MCF 10A (cell line): ENCODE data around the gene MARS1. TPM values are rescaled to one million over a fixed set of nuclear protein-coding genes. Genes with fewer than 3 reads are reported as not detected.

ENCODE experiments used
- BruUV-seq: library from RNA; stranded (reverse); fragments of 400-500 nt; replicated peaks from 2 replicates; lab custom pipeline; 2021; lab: Mats Ljungman, UMichigan
- CTCF ChIA-PET: fragments of 300-600 bp; sonication (Branson Sonifier 250); formaldehyde crosslinking; extraction: SDS; loops from one replicate; lab custom pipeline; 2021; ENCODE audit warnings: antibody characterized with exemption, inconsistent platforms; lab: Yijun Ruan, JAX
- POLR2A ChIA-PET: fragments of 300-600, 350-650 bp; sonication (Branson Sonifier 250); formaldehyde crosslinking; extraction: SDS; loops from one replicate; lab custom pipeline; 2020; ENCODE audit warnings: antibody characterized with exemption, inconsistent platforms; lab: Yijun Ruan, JAX
- DNase-seq: peaks from one replicate; pipeline ENCODE4 v3.0.0-alpha.2; 2018; ENCODE audit not compliant: unreplicated experiment
- H3K27ac Mint-ChIP-seq: one replicate; pipeline ENCODE4 v1.8.0; 2022; ENCODE audit warnings: mild to moderate bottlenecking, low read depth, mixed read lengths; ENCODE audit not compliant: unreplicated experiment
- H3K27me3 Mint-ChIP-seq: one replicate; pipeline ENCODE4 v1.8.0; 2022; ENCODE audit warnings: mixed read lengths; ENCODE audit not compliant: insufficient read depth, unreplicated experiment
- H3K36me3 Mint-ChIP-seq: one replicate; pipeline ENCODE4 v1.8.0; 2022; ENCODE audit warnings: mild to moderate bottlenecking, moderate library complexity, mixed read lengths; ENCODE audit not compliant: insufficient read depth, unreplicated experiment
- H3K4me1 Mint-ChIP-seq: one replicate; pipeline ENCODE4 v1.8.0; 2022; ENCODE audit warnings: mixed read lengths; ENCODE audit not compliant: insufficient read depth, unreplicated experiment
- H3K4me3 Mint-ChIP-seq: one replicate; pipeline ENCODE4 v1.8.0; 2022; ENCODE audit warnings: mild to moderate bottlenecking, moderate library complexity, mixed read lengths; ENCODE audit not compliant: unreplicated experiment
- H3K9me3 Mint-ChIP-seq: one replicate; pipeline ENCODE4 v1.8.0; 2022; ENCODE audit warnings: mixed read lengths; ENCODE audit not compliant: unreplicated experiment
- intact Hi-C: fragments of 100-400 bp; cut with micrococcal nuclease; formaldehyde crosslinking; loops from 2 replicates; pipeline ENCODE4 v1.14.1; 2022
- total RNA-seq: library from RNA; stranded (reverse); gene quantifications from 2 replicates; pipeline ENCODE4 v1.2.3, GENCODE V29; 2022
- TF ChIP-seq, protein P1 (sequence below): fragments of 200-600 bp; IDR thresholded peaks from one replicate; pipeline ENCODE4 v1.8.0; 2022; ENCODE audit warnings: antibody characterized with exemption, mild to moderate bottlenecking; ENCODE audit not compliant: unreplicated experiment

MARS1 gene
- total RNA-seq, 1 experiment from 2014 or later: 762 TPM

DNA sequence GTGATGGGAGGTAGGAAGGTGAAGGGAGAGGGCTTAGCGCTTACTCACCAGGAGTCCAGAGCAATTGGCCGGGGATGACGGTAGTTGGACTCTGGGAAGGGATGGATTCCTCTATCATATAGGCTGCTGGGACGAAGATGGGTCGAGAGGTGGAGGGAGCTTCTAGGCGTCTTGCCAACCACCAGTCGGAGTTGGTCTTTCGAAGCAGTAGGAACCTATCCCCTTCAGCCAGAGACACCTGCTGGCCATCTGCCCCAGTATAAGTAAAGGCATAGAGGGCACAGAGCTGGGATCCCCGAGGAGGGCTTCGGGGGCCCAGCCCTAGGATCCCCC lies 8.9 kb upstream of the MARS1 start:
- no peak for DNase-seq
- CTCF ChIA-PET: interaction anchor here (0.8 to 2.4 kb wide), 2 partner anchors 16 to 24 kb away, joined by 3 to 10 read pairs; partner anchors contain the start of gene INHBE
- intact Hi-C loops: no loop called here
- no peak overlapping the region for H3K27ac Mint-ChIP-seq
- BruUV-seq: no TSS peak
- H3K9me3 Mint-ChIP-seq: no peaks in the 10 kb centered on the region
- POLR2A ChIA-PET: no interaction called here
- H3K4me1 Mint-ChIP-seq: peaks cover 13% of the 10 kb centered on the region
- H3K4me3 Mint-ChIP-seq: no peak overlapping the region
- no peaks in the 10 kb centered on the region for H3K36me3 Mint-ChIP-seq
- peaks cover 81% of the 10 kb centered on the region for H3K27me3 Mint-ChIP-seq
- TF ChIP-seq, protein P1, sequence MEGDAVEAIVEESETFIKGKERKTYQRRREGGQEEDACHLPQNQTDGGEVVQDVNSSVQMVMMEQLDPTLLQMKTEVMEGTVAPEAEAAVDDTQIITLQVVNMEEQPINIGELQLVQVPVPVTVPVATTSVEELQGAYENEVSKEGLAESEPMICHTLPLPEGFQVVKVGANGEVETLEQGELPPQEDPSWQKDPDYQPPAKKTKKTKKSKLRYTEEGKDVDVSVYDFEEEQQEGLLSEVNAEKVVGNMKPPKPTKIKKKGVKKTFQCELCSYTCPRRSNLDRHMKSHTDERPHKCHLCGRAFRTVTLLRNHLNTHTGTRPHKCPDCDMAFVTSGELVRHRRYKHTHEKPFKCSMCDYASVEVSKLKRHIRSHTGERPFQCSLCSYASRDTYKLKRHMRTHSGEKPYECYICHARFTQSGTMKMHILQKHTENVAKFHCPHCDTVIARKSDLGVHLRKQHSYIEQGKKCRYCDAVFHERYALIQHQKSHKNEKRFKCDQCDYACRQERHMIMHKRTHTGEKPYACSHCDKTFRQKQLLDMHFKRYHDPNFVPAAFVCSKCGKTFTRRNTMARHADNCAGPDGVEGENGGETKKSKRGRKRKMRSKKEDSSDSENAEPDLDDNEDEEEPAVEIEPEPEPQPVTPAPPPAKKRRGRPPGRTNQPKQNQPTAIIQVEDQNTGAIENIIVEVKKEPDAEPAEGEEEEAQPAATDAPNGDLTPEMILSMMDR: no peak

DNA sequence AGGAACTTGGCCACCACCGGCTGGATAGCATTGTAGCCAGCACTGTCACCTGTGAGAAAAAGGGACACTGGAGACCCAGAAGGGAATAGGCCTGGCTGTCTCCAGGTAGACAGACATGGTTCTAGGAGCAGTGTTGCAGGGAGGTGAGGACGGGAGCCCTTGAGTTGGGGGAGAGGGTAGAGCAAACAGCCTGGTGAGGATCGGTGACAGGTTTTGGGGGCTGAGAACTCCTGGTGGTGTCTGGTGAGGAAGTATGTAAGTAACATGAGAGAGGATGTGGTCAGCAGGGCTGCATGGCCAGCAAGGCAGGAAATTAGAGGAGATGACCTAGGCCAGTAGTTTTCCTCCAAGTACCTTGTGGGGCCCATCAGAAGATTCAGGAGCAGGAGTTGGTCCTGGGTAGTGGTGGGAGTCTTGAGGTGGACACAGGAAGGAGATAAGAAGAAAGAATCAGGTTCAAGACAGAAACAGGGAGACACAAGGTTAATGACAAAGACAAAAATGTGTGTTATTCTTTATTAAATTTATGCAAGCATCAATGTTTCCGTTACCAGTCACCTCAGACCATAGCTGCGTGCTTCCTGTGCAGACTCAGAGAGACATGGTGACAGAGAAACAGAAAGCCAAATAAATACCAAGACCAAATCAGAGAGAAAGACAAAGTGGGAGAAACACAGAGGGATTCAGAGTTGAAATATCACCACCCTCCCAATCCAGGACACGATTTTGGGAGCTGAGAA lies 8.3 kb upstream of the MARS1 start, which contains the start of gene ARHGAP9:
TSS of gene ARHGAP9 (minus strand) at position 491 of the 740 bp plus-strand sequence. CDS start at position 31, 460 bp downstream.
- H3K4me3 Mint-ChIP-seq: no peak within 1 kb of the TSS
- ChIA-PET CTCF (interaction anchor here (0.8 to 2.4 kb wide), 3 partner anchors 16 to 25 kb away, joined by 3 to 10 read pairs (median 7); partner anchors contain the start of gene INHBE), POLR2A (no interaction called here)
- H3K27ac Mint-ChIP-seq: no peak within 1 kb of the TSS
- peaks cover 76% of the 10 kb centered on the region for H3K27me3 Mint-ChIP-seq
- TF ChIP-seq, protein P1: no peak
- no TSS peak for BruUV-seq
- DNase-seq: no peak
- no peaks in the 10 kb centered on the region for H3K36me3 Mint-ChIP-seq
- no peaks in the 10 kb centered on the region for H3K9me3 Mint-ChIP-seq
- intact Hi-C loops: no loop called here
- peaks cover 13% of the 10 kb centered on the region for H3K4me1 Mint-ChIP-seq

DNA sequence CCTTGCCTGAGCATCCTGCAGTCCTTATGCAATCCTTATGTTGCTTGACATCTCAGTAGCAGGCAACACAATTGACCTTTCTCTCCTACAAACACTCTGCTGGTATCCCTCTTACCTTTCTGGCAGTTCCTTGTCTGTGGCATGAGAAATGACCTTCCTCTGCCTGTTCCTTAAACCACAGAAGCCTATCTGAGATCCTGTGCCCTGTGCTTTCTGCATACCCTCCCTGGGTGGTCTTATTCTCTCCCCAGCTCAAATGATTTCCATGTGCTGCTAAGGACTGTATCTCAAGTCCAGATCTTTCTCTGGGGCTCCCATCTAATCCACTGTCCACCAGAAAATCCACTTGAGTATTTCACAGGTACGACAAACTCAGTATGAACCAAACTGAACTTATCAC lies 6.2 kb upstream of the MARS1 start:
- DNase-seq: no peak
- CTCF ChIA-PET: interaction anchor here (0.6 to 1.1 kb wide), 3 partner anchors 8 to 56 kb away, joined by 3 read pairs; no protein-coding TSS in a partner anchor
- H3K36me3 Mint-ChIP-seq: no peaks in the 10 kb centered on the region
- peaks cover 55% of the 10 kb centered on the region for H3K27me3 Mint-ChIP-seq
- intact Hi-C loops: no loop called here
- POLR2A ChIA-PET: no interaction called here
- BruUV-seq: no TSS peak
- H3K9me3 Mint-ChIP-seq: no peaks in the 10 kb centered on the region
- no peak overlapping the region for H3K4me3 Mint-ChIP-seq
- TF ChIP-seq, protein P1: no peak
- peaks cover 13% of the 10 kb centered on the region for H3K4me1 Mint-ChIP-seq
- H3K27ac Mint-ChIP-seq: no peak overlapping the region

DNA sequence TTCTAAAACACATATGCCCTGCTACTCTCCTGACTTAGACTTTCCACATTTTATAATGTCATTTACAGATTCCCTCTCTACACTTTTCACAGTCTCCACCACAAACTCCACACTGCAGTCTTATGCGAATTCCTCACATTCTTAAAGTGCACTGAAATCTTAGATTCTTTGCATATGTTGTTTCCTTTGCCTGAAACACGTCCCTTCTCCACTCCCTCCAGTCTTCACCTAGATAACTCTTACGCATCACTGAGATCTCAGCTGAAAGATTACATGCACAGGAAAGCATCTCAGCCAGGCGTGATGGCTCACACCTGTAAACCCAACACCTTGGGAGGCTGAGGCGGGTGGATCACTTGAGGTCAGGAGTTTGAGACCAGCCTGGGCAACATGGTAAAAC lies 4.4 kb upstream of the MARS1 start:
- Mint-ChIP-seq H3K4me1 (peaks cover 8% of the 10 kb centered on the region), H3K4me3 (no peak overlapping the region), H3K9me3 (no peaks in the 10 kb centered on the region), H3K27me3 (peaks cover 48% of the 10 kb centered on the region), H3K27ac (no peak overlapping the region), H3K36me3 (no peaks in the 10 kb centered on the region)
- no TSS peak for BruUV-seq
- intact Hi-C loops: no loop called here
- POLR2A ChIA-PET: no interaction called here
- CTCF ChIA-PET: interaction anchor here (0.7 to 1.2 kb wide), 3 partner anchors 24 to 244 kb away, joined by 3 to 4 read pairs (median 3); partner anchors contain the start of gene GLI1
- TF ChIP-seq, protein P1: no peak
- no peak for DNase-seq
